ENCODE data around the gene XPO6.
"Not testable (repeated sequence)": the region's sequence is repeated elsewhere in the genome, so short reads cannot be mapped to it uniquely, and the experiment has no call there.

The XPO6 gene

DNA sequence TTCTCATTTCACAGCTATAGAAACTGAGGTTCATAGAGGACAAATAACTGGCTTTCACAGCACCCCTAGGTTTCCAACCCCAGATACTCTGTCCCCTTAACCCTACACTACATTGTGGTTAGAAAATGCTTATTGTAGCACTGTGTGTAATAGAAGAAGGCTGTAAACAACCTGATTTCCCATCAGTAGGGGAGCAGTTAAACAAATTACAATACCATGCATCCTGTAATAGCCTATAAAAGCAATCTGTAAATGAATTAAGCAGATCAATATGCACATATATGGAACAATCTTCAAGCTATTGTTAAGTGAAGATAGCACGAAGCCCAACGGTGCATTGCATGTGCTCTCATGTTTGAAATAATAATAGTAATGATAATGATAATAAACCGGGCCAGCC is 39.2 kb upstream of the XPO6 start:
- peaks cover 4% of the 10 kb centered on the region; the same call in 1 of the 2 replicates for H3K9me3 ChIP-seq
- no peak overlapping the region for H3K27ac ChIP-seq
- H3K9ac ChIP-seq: no peak overlapping the region
- H3K27me3 ChIP-seq: no peaks in the 10 kb centered on the region
- no peaks in the 10 kb centered on the region for H4K20me1 ChIP-seq
- H3K4me3 ChIP-seq: no peak overlapping the region
- H3K36me3 ChIP-seq: no peaks in the 10 kb centered on the region
- no peaks in the 10 kb centered on the region for H3K4me1 ChIP-seq
- no peak overlapping the region for H3K4me2 ChIP-seq
- no peak for TF ChIP-seq Cebpa-rat (IDR thresholded peaks at IDR 0.05)

DNA sequence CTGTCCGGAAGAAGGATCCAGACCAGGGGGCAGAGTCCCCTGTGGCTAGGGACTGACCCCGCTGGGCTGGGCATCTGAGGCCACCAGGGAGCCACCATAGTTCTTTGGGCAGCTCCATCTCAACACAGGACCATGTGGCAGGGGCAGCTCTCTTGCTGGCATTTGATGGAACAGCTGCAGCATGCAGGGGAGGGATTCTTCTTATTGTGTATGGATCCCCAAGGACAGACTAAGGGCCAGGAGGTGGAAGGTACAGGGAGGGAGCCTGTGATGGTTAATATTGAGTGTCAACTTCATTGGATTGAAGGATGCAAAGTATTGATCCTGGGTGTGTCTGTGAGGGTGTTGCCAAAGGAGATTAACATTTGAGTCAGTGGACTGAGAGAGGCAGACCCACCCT is 37.7 kb upstream of the XPO6 start:
- not testable (repeated sequence) for H3K9ac ChIP-seq, H3K27me3 ChIP-seq, H3K36me3 ChIP-seq, H3K27ac ChIP-seq, H3K4me3 ChIP-seq, H3K4me1 ChIP-seq, H3K9me3 ChIP-seq, H3K4me2 ChIP-seq, H4K20me1 ChIP-seq

DNA sequence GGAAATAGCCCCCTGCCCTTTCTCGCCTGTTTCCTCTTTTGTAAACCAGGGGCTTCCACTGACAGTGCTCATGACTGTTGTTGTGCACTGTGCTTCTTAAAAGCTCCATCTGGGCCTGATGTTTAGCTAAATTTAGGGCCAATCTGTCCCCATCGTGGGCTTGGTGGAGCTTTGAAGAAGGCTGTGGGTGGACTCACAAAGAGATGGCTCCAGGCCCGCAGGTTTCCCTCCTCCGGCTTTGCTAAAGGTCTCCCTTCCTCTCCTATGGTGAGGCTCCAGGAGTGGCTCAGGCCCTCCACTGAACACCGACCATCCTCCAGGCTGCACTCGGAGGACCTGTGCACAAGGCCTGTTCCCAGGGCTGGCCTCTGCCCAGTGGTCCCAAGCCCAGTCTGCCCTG is 30.2 kb upstream of the XPO6 start:
- H4K20me1 ChIP-seq: no peaks in the 10 kb centered on the region
- H3K27me3 ChIP-seq: no peaks in the 10 kb centered on the region
- H3K36me3 ChIP-seq: no peaks in the 10 kb centered on the region
- no peak overlapping the region for H3K4me3 ChIP-seq
- H3K4me2 ChIP-seq: no peak overlapping the region
- H3K9me3 ChIP-seq: peaks cover 15% of the 10 kb centered on the region
- no peak overlapping the region for H3K9ac ChIP-seq
- no peak for TF ChIP-seq Cebpa-rat (IDR thresholded peaks at IDR 0.05)
- H3K4me1 ChIP-seq: no peaks in the 10 kb centered on the region
- H3K27ac ChIP-seq: no peak overlapping the region

DNA sequence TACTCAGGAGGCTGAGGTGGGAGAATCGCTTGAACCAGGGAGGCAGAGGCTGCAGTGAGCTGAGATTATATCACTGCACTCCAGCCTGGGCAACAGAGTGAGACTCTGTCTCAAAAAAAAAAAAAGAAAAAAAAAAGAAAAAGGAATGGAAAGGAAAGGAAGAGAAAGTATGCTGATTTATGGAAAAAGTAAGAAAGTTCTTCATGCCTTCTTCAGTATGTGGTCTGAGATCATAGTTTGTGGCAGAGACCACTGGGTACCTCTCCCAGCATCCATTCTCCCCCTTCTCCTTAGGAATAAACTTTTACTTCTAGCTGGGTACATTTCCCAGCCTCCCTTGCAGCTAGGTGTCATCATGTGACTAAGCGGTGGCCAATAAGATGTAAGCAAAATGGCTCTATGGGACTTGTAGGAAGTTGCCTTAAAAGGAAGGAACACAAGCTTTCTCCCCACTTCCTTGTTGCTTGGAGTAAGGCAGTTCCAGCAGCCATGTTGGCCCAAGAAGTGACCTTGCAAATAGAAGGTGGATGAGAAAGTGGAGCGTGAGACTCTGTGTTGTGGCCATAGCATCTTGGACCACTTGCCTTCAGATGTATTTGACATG is 26.1 kb upstream of the XPO6 start:
- Histone ChIP-seq H3K27ac (no peak overlapping the region), H3K9ac (no peak overlapping the region), H3K36me3 (no peaks in the 10 kb centered on the region), H3K27me3 (no peaks in the 10 kb centered on the region), H4K20me1 (no peaks in the 10 kb centered on the region), H3K4me2 (no peak overlapping the region), H3K9me3 (peaks cover 19% of the 10 kb centered on the region), H3K4me1 (no peaks in the 10 kb centered on the region), H3K4me3 (no peak overlapping the region)
- TF ChIP-seq Cebpa-rat (IDR thresholded peaks at IDR 0.05): no peak

DNA sequence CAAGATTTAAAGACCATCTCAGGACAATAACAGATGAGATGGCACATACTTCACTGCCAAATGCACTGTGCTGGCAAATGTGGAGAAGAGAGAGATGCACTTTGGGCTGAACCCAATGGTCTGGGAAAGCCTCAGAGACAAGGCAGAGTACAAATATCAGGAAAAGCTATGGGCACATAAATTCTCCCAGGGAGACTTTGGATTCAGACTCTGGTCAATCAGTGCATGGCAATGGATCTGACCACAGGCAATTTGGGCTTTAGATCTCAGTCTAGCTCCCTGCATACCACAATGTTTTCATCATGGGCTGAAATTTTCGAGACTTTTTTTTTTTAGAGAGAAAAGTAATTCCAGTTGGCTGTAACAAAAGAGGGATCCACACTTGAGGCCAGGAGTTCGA is 20.0 kb upstream of the XPO6 start:
- no peak for TF ChIP-seq Cebpa-rat (IDR thresholded peaks at IDR 0.05)
- peaks cover 2% of the 10 kb centered on the region; the same call in 1 of the 2 replicates for H3K9me3 ChIP-seq
- no peaks in the 10 kb centered on the region for H3K27me3 ChIP-seq
- H3K4me1 ChIP-seq: no peaks in the 10 kb centered on the region
- H3K4me2 ChIP-seq: no peak overlapping the region
- no peak overlapping the region for H3K4me3 ChIP-seq
- H4K20me1 ChIP-seq: no peaks in the 10 kb centered on the region
- H3K36me3 ChIP-seq: no peaks in the 10 kb centered on the region
- H3K27ac ChIP-seq: no peak overlapping the region
- H3K9ac ChIP-seq: no peak overlapping the region

DNA sequence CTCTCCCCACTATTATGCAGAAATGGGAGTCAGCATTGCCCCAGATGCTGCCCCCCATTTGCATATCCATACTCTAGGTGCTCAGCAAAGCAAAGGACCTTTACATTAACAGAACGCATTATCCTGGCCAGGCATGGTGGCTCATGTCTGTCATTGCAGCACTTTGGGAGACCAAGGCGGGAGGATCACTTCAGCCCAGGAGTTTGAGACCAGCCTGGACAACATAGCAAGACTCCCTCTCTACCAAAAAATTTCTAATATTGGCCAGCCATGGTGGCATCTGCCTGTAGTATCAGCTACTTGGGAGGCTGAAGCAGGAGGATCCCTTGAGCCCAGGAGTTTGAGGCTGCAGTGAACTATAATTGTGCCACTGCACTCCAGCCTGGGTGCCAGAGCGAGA is 12.1 kb upstream of the XPO6 start:
- H3K4me3 ChIP-seq, H3K27ac ChIP-seq, H3K4me2 ChIP-seq, H3K9me3 ChIP-seq, H3K36me3 ChIP-seq, H4K20me1 ChIP-seq, H3K4me1 ChIP-seq, H3K9ac ChIP-seq, H3K27me3 ChIP-seq: not testable (repeated sequence)

DNA sequence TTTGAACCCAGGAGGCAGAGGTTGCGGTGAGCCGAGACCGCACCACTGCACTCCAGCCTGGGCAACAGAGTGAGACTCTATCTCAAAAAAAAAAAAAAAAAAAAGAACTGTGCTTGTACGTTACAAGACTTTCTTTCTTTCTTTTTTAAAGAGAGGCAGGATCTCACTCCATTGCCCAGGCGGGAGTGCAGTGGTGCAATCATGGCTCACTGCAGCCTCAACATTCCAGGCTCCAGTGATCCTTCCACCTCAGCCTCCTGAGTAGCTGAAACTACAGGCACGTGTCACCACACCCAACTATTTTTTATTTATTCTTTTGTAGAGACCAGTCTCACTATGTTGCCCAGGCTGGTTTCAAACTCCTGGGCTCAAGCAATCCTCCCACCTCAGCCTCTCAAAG is 8.0 kb upstream of the XPO6 start:
- not testable (repeated sequence) for H3K27ac ChIP-seq, H3K4me1 ChIP-seq

DNA sequence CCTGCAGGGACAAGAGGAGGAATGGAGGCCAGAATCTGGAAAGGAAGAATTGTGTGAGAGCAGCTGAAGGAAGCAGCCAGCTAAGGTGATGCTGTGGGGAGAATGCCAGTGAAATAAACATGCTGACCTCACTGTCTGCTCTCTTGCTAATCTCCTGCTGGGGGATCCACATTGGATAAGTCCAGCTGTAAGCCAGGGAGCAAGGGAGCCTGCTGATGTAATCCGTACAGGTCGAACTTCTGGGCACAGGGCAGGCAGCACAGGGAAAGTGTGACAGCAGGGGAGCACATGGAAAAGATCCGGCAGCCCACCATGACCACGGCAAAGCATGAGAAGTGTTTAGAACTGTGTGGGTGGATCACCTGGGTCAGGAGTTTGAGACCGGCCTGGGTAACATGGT is 7.5 kb upstream of the XPO6 start:
- Histone ChIP-seq H4K20me1 (no peaks in the 10 kb centered on the region), H3K4me3 (no peak overlapping the region)

More for the DNA sequence above, 8.0 kb upstream of the XPO6 start:
- H3K27me3 ChIP-seq, H3K36me3 ChIP-seq, H3K4me3 ChIP-seq, H3K4me2 ChIP-seq, H3K9me3 ChIP-seq, H3K9ac ChIP-seq, H4K20me1 ChIP-seq: not testable (repeated sequence)

DNA sequence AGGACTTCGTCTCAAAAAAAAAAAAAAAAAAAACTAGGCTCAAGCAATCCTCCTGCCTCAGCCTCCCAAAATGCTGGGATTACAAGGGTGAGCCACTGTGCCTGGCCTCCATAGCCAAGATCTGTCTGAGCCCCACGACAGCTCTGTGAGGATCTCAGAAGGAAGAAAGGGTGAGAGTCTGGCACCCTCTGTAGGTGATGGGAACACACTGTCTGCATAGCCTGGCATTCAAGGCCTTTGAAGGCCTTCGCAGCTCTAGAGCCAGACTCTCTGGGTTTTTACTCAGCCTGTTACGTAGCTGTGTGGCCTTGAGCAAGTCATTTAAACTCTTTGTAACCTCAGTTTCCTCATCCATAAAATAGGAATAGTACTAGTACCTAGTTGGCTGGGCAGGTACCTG is 6.3 kb upstream of the XPO6 start:
- Histone ChIP-seq H3K9ac (no peak overlapping the region), H3K27me3 (no peaks in the 10 kb centered on the region), H3K4me3 (no peak overlapping the region), H3K4me2 (no peak overlapping the region), H3K4me1 (no peaks in the 10 kb centered on the region), H3K36me3 (no peaks in the 10 kb centered on the region), H4K20me1 (no peaks in the 10 kb centered on the region), H3K27ac (no peak overlapping the region), H3K9me3 (no peaks in the 10 kb centered on the region)
- TF ChIP-seq Cebpa-rat (IDR thresholded peaks at IDR 0.05): no peak

More for the DNA sequence above, 7.5 kb upstream of the XPO6 start:
- no peaks in the 10 kb centered on the region for H3K27me3 ChIP-seq
- H3K9ac ChIP-seq: no peak overlapping the region
- H3K4me2 ChIP-seq: no peak overlapping the region
- no peaks in the 10 kb centered on the region for H3K9me3 ChIP-seq
- no peak overlapping the region for H3K27ac ChIP-seq
- TF ChIP-seq Cebpa-rat (IDR thresholded peaks at IDR 0.05): no peak
- H3K4me1 ChIP-seq: no peaks in the 10 kb centered on the region
- no peaks in the 10 kb centered on the region for H3K36me3 ChIP-seq

DNA sequence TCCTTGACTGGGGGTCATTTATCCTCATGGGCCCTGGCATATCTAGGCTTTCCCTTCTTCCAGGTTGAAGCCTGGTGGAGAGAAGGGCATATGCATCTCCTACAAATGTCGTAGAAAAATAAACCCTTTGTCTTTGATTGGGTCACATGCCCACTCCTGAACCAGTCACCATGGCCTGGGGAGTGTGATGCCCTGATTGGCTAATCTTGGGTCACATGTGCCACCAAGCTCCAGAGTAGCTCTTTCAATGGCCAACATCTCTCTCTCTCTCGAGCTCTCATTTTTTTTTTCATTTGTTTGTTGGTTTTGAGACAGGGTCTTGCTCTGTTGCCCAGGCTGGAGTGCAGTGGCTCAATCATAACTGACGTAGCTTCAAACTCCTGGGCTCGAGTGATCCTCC is 5.6 kb upstream of the XPO6 start:
- no peaks in the 10 kb centered on the region for H3K9me3 ChIP-seq
- H3K4me3 ChIP-seq: no peak overlapping the region
- H3K36me3 ChIP-seq: no peaks in the 10 kb centered on the region
- no peak overlapping the region for H3K4me2 ChIP-seq
- H3K4me1 ChIP-seq: peaks cover 4% of the 10 kb centered on the region
- no peaks in the 10 kb centered on the region for H3K27me3 ChIP-seq
- H3K9ac ChIP-seq: no peak overlapping the region
- TF ChIP-seq Cebpa-rat (IDR thresholded peaks at IDR 0.05): no peak
- no peak overlapping the region for H3K27ac ChIP-seq
- H4K20me1 ChIP-seq: no peaks in the 10 kb centered on the region

DNA sequence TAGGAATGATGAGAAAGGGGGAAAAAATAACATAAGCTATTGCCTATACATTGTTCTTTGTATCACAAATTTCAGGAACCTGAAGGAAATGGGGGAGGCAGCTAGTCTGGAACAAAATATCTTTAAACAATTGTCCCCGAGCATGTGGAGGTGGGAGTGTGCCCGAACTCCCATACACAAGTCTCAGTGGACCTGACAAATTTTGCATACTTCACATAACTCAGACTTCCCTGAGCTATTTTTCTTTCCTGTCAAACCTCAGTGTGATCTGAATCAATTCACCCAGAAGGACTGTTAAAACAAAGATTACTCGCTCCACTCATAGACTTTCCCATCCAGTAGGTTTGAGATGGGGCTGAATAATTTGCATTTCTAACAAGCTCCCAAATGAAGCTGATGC is 1.6 kb upstream of the XPO6 start:
- no peak overlapping the region for H3K4me2 ChIP-seq

More for the DNA sequence above, 1.6 kb upstream of the XPO6 start:
- no peak for TF ChIP-seq Cebpa-rat (IDR thresholded peaks at IDR 0.05)
- Histone ChIP-seq H3K9ac (no peak overlapping the region), H3K9me3 (no peaks in the 10 kb centered on the region), H3K27me3 (no peaks in the 10 kb centered on the region), H4K20me1 (peaks cover 27% of the 10 kb centered on the region), H3K36me3 (peaks cover 17% of the 10 kb centered on the region), H3K27ac (no peak overlapping the region), H3K4me1 (peaks cover 30% of the 10 kb centered on the region), H3K4me3 (no peak overlapping the region)

Data from BLaER1 (cell line).